ENCODE results near the gene IPO13. TPM values are rescaled to one million over a fixed set of nuclear protein-coding genes. Genes with fewer than 3 reads are reported as not detected.

The IPO13 gene
- total and polyA plus RNA-seq, 10 of the 15 experiments (the other 5 are each of a cell fraction or from before 2014, with no cell fraction given) = 7.1 to 26.6 (median 15.9) TPM

- TF ChIP-seq CHD1 (IDR thresholded peaks at IDR 0.05; ENCODE audit: low read depth, low read length) (no peak), RCOR1 (conservative IDR thresholded peaks at IDR 0.05; ENCODE audit: low read depth, low read length) (no peak), HDGF (IDR thresholded peaks at IDR 0.05) (peak; percentile 43; the same call in 1 of the 2 replicates), MAX (IDR thresholded peaks at IDR 0.05; ENCODE audit: low read depth, low read length) (peak; percentile 52; the same call in 1 of the 2 replicates), EGR1 (IDR thresholded peaks at IDR 0.05; ENCODE audit: borderline replicate concordance in 1 of 2, low read depth in 2 of 2, low read length in 2 of 2) (0 out of 3 replicates have a peak, but pooled peaks of 1 of the 2 experiments have one; percentile 43), KDM1A (IDR thresholded peaks at IDR 0.05; ENCODE audit: borderline replicate concordance) (no peak)
Observed at GRCh38 chr1:43979528-43980254, 32.9 kb downstream of the IPO13 start (continued).

- TF ChIP-seq CTCF (IDR thresholded peaks at IDR 0.05 in 2 of 3, conservative IDR thresholded peaks at IDR 0.05 in 1 of 3; ENCODE audit: control insufficient read depth in 2 of 3, extremely low read depth in 1 of 3, insufficient read depth in 1 of 3, low read depth in 3 of 3, low read length in 3 of 3) (no peak), ZBTB11 (CRISPR knock-in tag; IDR thresholded peaks at IDR 0.05) (no peak), HDGF (IDR thresholded peaks at IDR 0.05) (0 out of 2 replicates have a peak, but pooled peaks have one; percentile 66), RBBP5 (conservative IDR thresholded peaks at IDR 0.05) (no peak)
- Histone ChIP-seq H3K79me2 (ENCODE audit: control insufficient read depth, insufficient read depth, low read length) (peaks cover 37% of the 10 kb centered on the region), H3K4me3 (peak overlapping the region; percentile 74), H3K4me2 (ENCODE audit: control insufficient read depth, insufficient read depth) (peak overlapping the region; percentile 96), H3K27me3 (replicated peaks in 1 of 2; ENCODE audit: control insufficient read depth in 2 of 2, insufficient read depth in 2 of 2, low read length in 1 of 2) (no peaks in the 10 kb centered on the region), H3K4me1 (ENCODE audit: control insufficient read depth, insufficient read depth, low read length) (peaks cover 22% of the 10 kb centered on the region), H3K9ac (ENCODE audit: control insufficient read depth, insufficient read depth, low read length) (peak overlapping the region; percentile 72), H3K9me3 (replicated peaks; ENCODE audit: control insufficient read depth, insufficient read depth, low read length) (no peaks in the 10 kb centered on the region), H4K20me1 (ENCODE audit: control insufficient read depth, insufficient read depth) (no peaks in the 10 kb centered on the region), H2AFZ (ENCODE audit: control insufficient read depth, low read depth, low read length) (peak overlapping the region; percentile 29; the same call in 1 of the 2 replicates), H3K27ac (ENCODE audit: control insufficient read depth, insufficient read depth) (no peak overlapping the region; the same call in 1 of the 2 replicates), H3K36me3 (ENCODE audit: control insufficient read depth in 2 of 2, insufficient read depth in 2 of 2, low read length in 1 of 2) (peaks cover 4 to 7% of the 10 kb centered on the region in 2 experiments)
- ATAC-seq (peak; percentile 19), FAIRE-seq (peak; percentile 49), DNase-seq (ENCODE audit: low read depth, low spot score) (no peak)
- WGBS (ENCODE audit: insufficient coverage, insufficient replicate concordance, low lambda C conversion rate, missing lambda C conversion rate) = 80% methylated on average over 13 of the region's 13 CpGs
- CTCF ChIA-PET = no interaction called here
- POLR2A ChIA-PET = interaction anchor here (0.6 to 0.9 kb wide), 2 partner anchors 13 to 17 kb away, joined by 3 to 5 read pairs; no protein-coding TSS in a partner anchor
- SMC1A ChIA-PET (ENCODE audit: uncharacterized antibody, unreplicated experiment) = no interaction called here
- in situ Hi-C loops (cut with MboI) (no loop called here), intact Hi-C loops (cut with micrococcal nuclease; ENCODE audit: unreplicated experiment) (no loop called here)
- no TSS peak for BruUV-seq (replicated peaks)
- RAD21 ChIA-PET (ENCODE audit: unreplicated experiment) = interaction anchor here (0.7 kb wide), 1 partner anchor 217 kb away, joined by 3 read pairs; no protein-coding TSS in a partner anchor
Observed at GRCh38 chr1:43980255-43981134, 33.7 kb downstream of the IPO13 start.

Measured in GM12878 (cell line).